Sigmoid colon (tissue), 7 donors: Measurements from ENCODE around the gene IGFBP7. TPM values are rescaled to one million over a fixed set of nuclear protein-coding genes. Genes with fewer than 3 reads are reported as not detected.
A peak's percentile ranks its signal among the peaks of the same experiment; 100 is the strongest.

Experiments used
- DNase-seq: peaks from one replicate; pipeline ENCODE4 v3.0.0-alpha.2; 2019
- H3K27ac ChIP-seq, 4 donors: fragments of 200-600 bp; sonication (generic); one replicate each; pipeline ENCODE4 v1.5.1; 2016 to 2019; ENCODE audit warnings: mild to moderate bottlenecking in 1 of 4
- H3K27me3 ChIP-seq, 3 donors: fragments of 200-600 bp; sonication (generic); one replicate each; pipeline ENCODE4 v1.5.1; 2019; ENCODE audit warnings: mild to moderate bottlenecking in 1 of 3
- H3K36me3 ChIP-seq, 4 donors: fragments of 200-600 bp; sonication (generic); one replicate each; pipeline ENCODE4 v1.5.1; 2016 to 2019
- H3K4me1 ChIP-seq, 4 donors: fragments of 200-600 bp; sonication (generic); one replicate each; pipeline ENCODE4 v1.5.1; 2017 to 2019
- H3K4me3 ChIP-seq, 4 donors: fragments of 200-600 bp; sonication (generic); one replicate each; pipeline ENCODE4 v1.5.1; 2017 to 2019; ENCODE audit warnings: mild to moderate bottlenecking in 2 of 4, moderate library complexity in 1 of 4
- H3K9me3 ChIP-seq, 4 donors: fragments of 200-600 bp in 3 of 4; sonication (generic) in 3 of 4; one replicate each; pipeline versions ENCODE4 v1.5.1 to v1.6.1; 2013 to 2019
- CTCF ChIP-seq, 4 experiments: fragments of 450-650 bp in 3 of 4; fragments of 200-600 bp in 1 of 4; IDR thresholded peaks; one replicate each; pipeline ENCODE4 v1.5.1; 2016 to 2019; ENCODE audit warnings: antibody characterized with exemption in 4 of 4, mild to moderate bottlenecking in 3 of 4, moderate library complexity in 2 of 4
- EP300 ChIP-seq, 4 donors: sonication (generic); formaldehyde crosslinking; IDR thresholded peaks; one replicate each; pipeline ENCODE4 v1.6.1; 2017; ENCODE audit warnings: antibody characterized with exemption in 4 of 4
- POLR2A ChIP-seq, 2 donors: fragments of 450-650 bp; IDR thresholded peaks; one replicate each; pipeline ENCODE4 v1.6.1; 2016; ENCODE audit warnings: antibody characterized with exemption in 2 of 2, mild to moderate bottlenecking in 2 of 2, moderate library complexity in 2 of 2
- POLR2AphosphoS5 ChIP-seq, 4 donors: sonication (generic); formaldehyde crosslinking; IDR thresholded peaks; one replicate each; pipeline ENCODE4 v1.6.1; 2017; ENCODE audit warnings: antibody characterized with exemption in 4 of 4
- WGBS, 2 donors: extraction: QIAGEN DNeasy Blood & Tissue Kit; methylation state at CpG; one replicate each; pipeline ENCODE4 v1.1.7; 2013; 5-methylcytosine and 5-hydroxymethylcytosine counted together
- intact Hi-C: fragments of 100-400 bp; cut with DNase I; formaldehyde crosslinking; loops from one replicate; pipeline ENCODE4 v1.15.1; 2023
- polyA plus RNA-seq, 3 donors: library from polyadenylated mRNA; stranded (reverse); fragments of 200-250 nt; gene quantifications; one replicate each; pipeline ENCODE4 v1.2.3, GENCODE V29; 2013
- total RNA-seq, 4 donors: library from RNA; depleted of rRNA; stranded (reverse); fragments of >200 nt; gene quantifications; one replicate each; pipeline ENCODE4 v1.1.0, GENCODE V29; 2016
- donor health status: healthy with polysubstance abuse.
- donor health status: Bipolar disorder and iron deficiency.
- donor health status: healthy.

IGFBP7 gene
- total and polyA plus RNA-seq, 7 donors = 29.8 to 834 (median 474) TPM

- no peaks in the 10 kb centered on the region for H3K9me3 ChIP-seq
- TF ChIP-seq CTCF (IDR thresholded peaks at IDR 0.05) (no peak), POLR2AphosphoS5 (IDR thresholded peaks at IDR 0.05) (no peak), POLR2A (IDR thresholded peaks at IDR 0.05) (no peak), EP300 (IDR thresholded peaks at IDR 0.05) (no peak)
- no peaks in the 10 kb centered on the region for H3K27me3 ChIP-seq
- peaks cover 0 to 51% (median 32%) of the 10 kb centered on the region in 4 donors for H3K4me1 ChIP-seq
- no peak overlapping the region for H3K27ac ChIP-seq
- 56 to 65% methylated on average over 3 of the region's 3 CpGs for WGBS, 2 donors
- no peak overlapping the region for H3K4me3 ChIP-seq
- intact Hi-C loops = loop anchor here (5.0 to 10.0 kb wide), 2 partner anchors 139 to 201 kb away; partner anchors contain the start of genes NOA1 and POLR2B
- H3K36me3 ChIP-seq = no peaks in the 10 kb centered on the region
- no peak for DNase-seq
Observed at GRCh38 chr4:57116245-57116644, 6.1 kb upstream of the IGFBP7 start.

GRCh38 chr4:57114973-57115372 lies 4.8 kb upstream of the IGFBP7 start:
- Histone ChIP-seq H3K27ac (no peak overlapping the region), H3K4me1 (peaks cover 0 to 51% (median 34%) of the 10 kb centered on the region in 4 donors), H3K9me3 (no peaks in the 10 kb centered on the region), H3K27me3 (no peaks in the 10 kb centered on the region), H3K36me3 (no peaks in the 10 kb centered on the region), H3K4me3 (no peak overlapping the region)
- TF ChIP-seq POLR2A (IDR thresholded peaks at IDR 0.05) (no peak), POLR2AphosphoS5 (IDR thresholded peaks at IDR 0.05) (no peak), CTCF (IDR thresholded peaks at IDR 0.05) (no peak), EP300 (IDR thresholded peaks at IDR 0.05) (no peak)
- intact Hi-C loops = loop anchor here (5.0 to 10.0 kb wide), 2 partner anchors 138 to 200 kb away; partner anchors contain the start of genes NOA1 and POLR2B
- no peak for DNase-seq

- TF ChIP-seq POLR2A (IDR thresholded peaks at IDR 0.05) (no peak), POLR2AphosphoS5 (IDR thresholded peaks at IDR 0.05) (no peak), EP300 (IDR thresholded peaks at IDR 0.05) (no peak), CTCF (IDR thresholded peaks at IDR 0.05) (no peak)
- Histone ChIP-seq H3K4me1 (peaks cover 0 to 44% (median 28%) of the 10 kb centered on the region in 4 donors), H3K27ac (no peak overlapping the region), H3K27me3 (no peaks in the 10 kb centered on the region), H3K9me3 (no peaks in the 10 kb centered on the region), H3K4me3 (no peak overlapping the region), H3K36me3 (no peaks in the 10 kb centered on the region)
- DNase-seq = no peak
- 80 to 87% methylated on average over 6 of the region's 6 CpGs for WGBS, 2 donors
- intact Hi-C loops = loop anchor here (10.0 kb wide), 1 partner anchor 199 kb away; no protein-coding TSS in a partner anchor
Observed at GRCh38 chr4:57113870-57114269, 3.7 kb upstream of the IGFBP7 start.

GRCh38 chr4:57110640-57111511 lies 691 bp upstream of the IGFBP7 start:
- intact Hi-C loops = loop anchor here (1.0 to 10.0 kb wide), 3 partner anchors 54 to 196 kb away; no protein-coding TSS in a partner anchor
- Histone ChIP-seq H3K9me3 (no peaks in the 10 kb centered on the region), H3K4me3 (peak overlapping the region; percentile 67 to 94 (median 76)), H3K4me1 (peaks cover 0 to 47% (median 33%) of the 10 kb centered on the region in 4 donors), H3K36me3 (no peaks in the 10 kb centered on the region), H3K27ac (peak overlapping the region; percentile 95 to 98 (median 97)), H3K27me3 (no peaks in the 10 kb centered on the region)
- DNase-seq = peak; percentile 82
- 8 to 17% methylated on average over 25 of the region's 25 CpGs for WGBS, 2 donors
- TF ChIP-seq POLR2A (IDR thresholded peaks at IDR 0.05) (peak; percentile 34 to 60), CTCF (IDR thresholded peaks at IDR 0.05) (no peak)
